Brain pericyte (primary cell): ENCODE data around the gene PTGER4.
"Not testable (repeated sequence)": the region's sequence is repeated elsewhere in the genome, so short reads cannot be mapped to it uniquely, and the experiment has no call there.

Experiments used
- DNase-seq: peaks from one replicate; pipeline ENCODE4 v3.0.0-alpha.2; 2012; ENCODE audit warnings: low read depth, low spot score

Gene PTGER4

GRCh38 chr5:40679913-40680681, at the start of gene PTGER4:
TSS of gene PTGER4 (plus strand) at chr5:40679915. CDS start at chr5:40680994, 1,079 bp downstream.
- DNase-seq = no peak

- no peak for DNase-seq
Observed at GRCh38 chr5:40630126-40630525, 49.6 kb upstream of the PTGER4 start.

- DNase-seq = no peak
Observed at GRCh38 chr5:40631236-40631635, 48.5 kb upstream of the PTGER4 start.

DNA sequence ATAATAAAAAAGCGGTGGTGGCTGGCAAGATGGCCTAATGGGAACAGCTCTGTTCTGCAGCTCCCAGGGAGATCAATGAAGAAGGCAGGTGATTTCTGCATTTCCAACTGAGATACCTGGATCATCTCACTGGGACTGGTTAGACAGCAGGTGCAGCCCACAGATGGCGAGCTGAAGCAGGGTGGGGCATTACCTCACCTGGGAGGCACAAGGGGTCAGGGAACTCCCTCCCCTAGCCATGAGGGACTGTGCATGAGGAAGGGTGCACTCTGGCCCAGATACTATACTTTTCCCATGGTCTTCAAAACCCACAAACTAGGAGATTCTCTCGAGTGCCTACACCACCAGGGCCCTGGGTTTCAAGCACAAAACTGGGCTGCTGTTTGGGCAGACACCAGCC, 45.6 kb upstream of the PTGER4 start:
- DNase-seq = no peak

DNA sequence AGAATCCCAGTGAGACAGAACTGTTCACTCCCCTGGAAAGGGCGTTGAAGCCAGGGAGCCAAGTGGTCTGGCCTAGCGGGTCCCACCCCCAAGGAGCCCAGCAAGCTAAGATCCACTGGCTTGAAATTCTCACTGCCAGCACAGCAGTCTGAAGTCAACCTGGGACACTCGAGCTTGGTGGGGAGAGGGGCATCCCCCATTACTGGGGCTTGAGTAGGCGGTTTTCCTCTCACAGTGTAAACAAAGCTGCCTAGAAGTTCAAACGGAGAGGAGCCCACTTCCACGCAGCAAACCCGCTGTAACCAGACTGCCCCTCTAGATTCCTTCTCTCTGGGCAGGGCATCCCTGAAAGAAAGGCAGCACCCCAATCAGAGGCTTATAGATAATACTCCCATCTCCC, 45.1 kb upstream of the PTGER4 start:
- DNase-seq = no peak

DNA sequence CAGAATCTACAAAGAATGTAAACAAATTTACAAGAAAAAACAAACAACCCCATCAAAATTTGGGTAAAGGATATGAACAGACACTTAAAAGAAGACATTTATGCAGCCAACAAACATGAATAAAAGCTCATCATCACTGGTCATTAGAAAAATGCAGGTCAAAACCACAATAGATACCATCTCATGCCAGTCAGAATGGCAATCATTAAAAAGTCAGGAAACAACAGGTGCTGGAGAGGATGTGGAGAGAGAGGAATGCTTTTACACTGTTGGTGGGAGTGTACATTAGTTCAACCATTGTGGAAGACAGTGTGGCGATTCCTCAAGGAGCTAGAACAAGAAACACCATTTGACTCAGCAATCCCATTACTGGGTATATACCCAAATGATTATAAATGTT, 40.2 kb upstream of the PTGER4 start:
- DNase-seq = not testable (repeated sequence)

- no peak for DNase-seq
Observed at GRCh38 chr5:40646266-40646665, 33.4 kb upstream of the PTGER4 start.

- no peak for DNase-seq
Observed at GRCh38 chr5:40648150-40648549, 31.6 kb upstream of the PTGER4 start.

DNA sequence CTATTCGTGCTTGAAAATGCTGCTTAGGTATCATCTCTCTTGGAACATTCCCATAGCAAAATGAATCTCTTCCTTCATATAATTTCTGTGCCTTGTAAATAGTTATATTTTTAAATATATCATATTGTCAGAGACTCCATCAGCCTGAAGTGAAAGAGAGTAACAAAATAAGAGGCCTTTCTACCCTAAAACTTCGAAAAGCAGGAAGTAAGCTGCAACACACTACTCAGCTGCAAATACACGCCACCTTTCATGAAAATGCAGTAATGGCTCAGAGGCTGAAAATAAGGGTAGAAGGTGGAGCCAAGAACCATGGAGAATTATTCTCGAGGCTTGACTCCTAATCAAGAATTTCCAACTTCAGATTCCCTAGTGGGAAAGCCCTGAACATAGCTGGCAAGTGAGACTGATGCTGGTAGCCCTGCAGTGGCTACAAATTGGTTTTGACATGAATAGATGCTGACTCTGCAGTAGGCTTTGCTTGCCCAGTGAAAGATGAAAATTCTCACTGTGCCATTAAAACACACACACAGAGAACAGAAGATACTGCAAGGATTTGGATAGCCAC, 30.2 kb upstream of the PTGER4 start:
- no peak for DNase-seq

DNA sequence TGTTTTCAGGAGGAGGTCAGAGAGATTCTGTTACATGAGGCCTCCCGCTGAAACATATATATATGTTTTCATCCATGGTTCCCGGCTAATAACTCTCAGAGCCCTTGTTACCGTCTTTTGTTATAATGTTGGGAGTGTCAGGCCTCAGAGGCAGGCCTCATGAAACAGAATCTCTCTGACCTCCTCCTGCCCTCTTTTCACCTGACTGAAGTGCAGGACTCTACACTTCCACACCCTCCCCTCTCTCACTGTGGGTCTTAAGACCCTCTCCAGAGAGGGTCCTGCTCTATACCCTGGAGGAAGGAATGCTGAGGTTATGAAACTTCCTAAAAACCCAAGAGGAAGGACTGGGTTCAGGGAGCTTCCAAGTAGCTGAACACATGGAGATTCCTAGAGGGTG, 28.5 kb upstream of the PTGER4 start:
- no peak for DNase-seq

GRCh38 chr5:40652441-40653220, 27.1 kb upstream of the PTGER4 start:
- no peak for DNase-seq

GRCh38 chr5:40653221-40654022, 26.3 kb upstream of the PTGER4 start:
- DNase-seq = no peak

- DNase-seq = no peak
Observed at GRCh38 chr5:40654377-40654991, 25.2 kb upstream of the PTGER4 start.

DNA sequence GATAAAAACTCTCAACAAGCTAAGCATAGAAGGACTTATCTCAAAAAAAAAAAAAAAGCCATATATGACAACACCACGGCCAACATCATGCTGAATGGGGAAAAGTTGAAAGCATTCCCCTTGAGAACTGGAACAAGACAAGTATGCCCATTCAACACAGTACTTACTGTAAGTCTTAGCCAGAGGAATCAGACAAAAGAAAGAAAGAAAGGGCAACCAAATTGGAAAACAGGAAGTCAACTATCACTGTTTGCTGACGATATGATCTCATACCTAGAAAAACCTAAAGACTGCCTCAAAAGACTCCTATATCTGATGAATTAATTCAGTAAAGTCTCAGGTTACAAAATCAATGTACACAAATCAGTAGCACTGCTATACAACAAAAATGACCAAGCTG, 24.6 kb upstream of the PTGER4 start:
- DNase-seq = no peak

- DNase-seq = not testable (repeated sequence)
Observed at GRCh38 chr5:40656091-40656490, 23.6 kb upstream of the PTGER4 start.

DNA sequence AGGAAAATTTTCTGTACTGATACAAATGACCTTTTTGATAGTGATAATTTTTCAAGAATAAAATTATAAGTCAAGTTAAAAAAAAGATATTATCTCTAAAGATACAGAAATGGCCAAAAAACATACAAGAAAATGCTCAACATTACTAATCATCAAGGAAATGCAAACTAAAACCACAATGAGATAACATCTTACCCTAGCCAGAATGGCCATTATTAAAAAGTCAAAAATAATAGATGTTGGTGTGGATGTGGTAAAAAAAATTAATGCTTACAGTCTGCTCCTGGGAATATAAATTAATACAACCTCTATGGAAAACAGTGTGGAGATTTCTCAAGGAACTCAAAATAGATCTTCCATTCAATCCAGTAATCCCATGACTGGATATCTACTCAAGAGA, 22.9 kb upstream of the PTGER4 start:
- DNase-seq = no peak

DNA sequence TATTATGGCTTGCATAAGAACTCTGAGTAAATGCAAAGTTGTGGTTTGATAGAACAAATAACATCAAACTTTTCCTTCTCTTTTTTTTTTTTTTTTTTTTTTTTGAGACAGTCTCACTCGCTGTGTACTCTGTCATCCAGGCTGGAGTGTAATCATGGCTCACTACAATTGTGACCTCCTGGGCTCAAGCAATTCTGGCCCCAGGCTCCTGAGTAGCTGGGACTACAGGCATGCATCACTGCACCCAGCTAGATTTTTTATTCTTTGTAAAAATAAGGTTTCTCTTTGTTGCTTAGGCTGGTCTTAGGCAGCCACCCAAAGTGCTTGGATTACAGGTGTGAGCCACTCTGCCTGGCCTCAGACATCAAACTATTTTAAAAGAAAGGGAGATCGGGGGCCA, 19.0 kb upstream of the PTGER4 start:
- no peak for DNase-seq

DNA sequence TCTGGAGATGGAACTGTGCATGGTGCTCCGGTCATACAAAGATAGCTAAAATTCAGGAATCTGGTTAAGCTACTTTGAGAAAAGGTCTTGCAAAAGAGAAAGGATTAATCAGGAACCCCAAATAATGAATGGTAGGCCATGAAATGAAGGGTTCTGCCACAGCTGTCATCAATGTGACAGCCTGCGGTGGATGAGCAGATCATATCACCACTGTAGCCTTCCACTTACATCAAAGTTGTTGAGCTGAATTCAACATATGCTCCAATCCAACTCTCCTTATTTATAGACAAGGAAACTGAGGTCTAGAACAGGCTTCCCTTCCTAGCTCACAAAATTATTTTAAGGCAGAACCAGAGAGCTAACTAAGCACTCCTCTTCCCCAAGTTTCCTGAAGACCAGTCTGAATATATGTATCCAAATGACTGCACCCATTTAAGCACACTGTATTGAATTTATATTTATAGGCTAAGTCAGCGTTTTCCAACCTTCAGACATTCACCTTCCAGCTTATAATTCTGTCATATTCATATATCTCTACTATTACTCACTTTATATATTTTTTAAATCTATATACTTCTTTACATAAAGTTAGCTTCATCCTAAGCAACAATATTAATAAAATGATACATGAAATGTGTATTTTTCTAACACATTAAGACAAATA, 13.9 kb upstream of the PTGER4 start:
- no peak for DNase-seq

GRCh38 chr5:40666657-40667056, 13.1 kb upstream of the PTGER4 start:
- DNase-seq = no peak

GRCh38 chr5:40667161-40667663, 12.5 kb upstream of the PTGER4 start:
- DNase-seq = no peak
